Neural cell (in vitro differentiated cells): ENCODE results near the gene NOP56.

Source experiments
- EP300 ChIP-seq: fragments of 450-650 bp; conservative IDR thresholded peaks from 2 replicates; pipeline ENCODE4 v1.6.1; 2014; ENCODE audit warnings: antibody characterized with exemption, mild to moderate bottlenecking, moderate library complexity; ENCODE audit not compliant: poor library complexity, severe bottlenecking
- EZH2 ChIP-seq: fragments of 200-600, 300-800 bp; shearing (Covaris generic), sonication (generic); IDR thresholded peaks from 2 replicates; pipeline ENCODE4 v1.6.1; 2014; ENCODE audit warnings: antibody characterized with exemption, low read length, borderline replicate concordance, mild to moderate bottlenecking; ENCODE audit not compliant: insufficient read depth, poor library complexity, severe bottlenecking
- MXI1 ChIP-seq: fragments of 450-650 bp; conservative IDR thresholded peaks from 2 replicates; pipeline ENCODE4 v1.6.1; 2014; ENCODE audit warnings: antibody characterized with exemption, mild to moderate bottlenecking; ENCODE audit not compliant: poor library complexity, severe bottlenecking
- POLR2AphosphoS5 ChIP-seq: IDR thresholded peaks from 2 replicates; pipeline ENCODE4 v1.6.1; 2012
- TF ChIP-seq, protein P1 (sequence below): fragments of 450-650 bp; IDR thresholded peaks from 2 replicates; pipeline ENCODE4 v1.5.1; 2014; ENCODE audit warnings: antibody characterized with exemption, mild to moderate bottlenecking, moderate library complexity; ENCODE audit not compliant: poor library complexity, severe bottlenecking
- TF ChIP-seq, protein P2 (sequence below): IDR thresholded peaks from 2 replicates; pipeline ENCODE4 v1.6.1; 2012; ENCODE audit warnings: borderline replicate concordance

DNA sequence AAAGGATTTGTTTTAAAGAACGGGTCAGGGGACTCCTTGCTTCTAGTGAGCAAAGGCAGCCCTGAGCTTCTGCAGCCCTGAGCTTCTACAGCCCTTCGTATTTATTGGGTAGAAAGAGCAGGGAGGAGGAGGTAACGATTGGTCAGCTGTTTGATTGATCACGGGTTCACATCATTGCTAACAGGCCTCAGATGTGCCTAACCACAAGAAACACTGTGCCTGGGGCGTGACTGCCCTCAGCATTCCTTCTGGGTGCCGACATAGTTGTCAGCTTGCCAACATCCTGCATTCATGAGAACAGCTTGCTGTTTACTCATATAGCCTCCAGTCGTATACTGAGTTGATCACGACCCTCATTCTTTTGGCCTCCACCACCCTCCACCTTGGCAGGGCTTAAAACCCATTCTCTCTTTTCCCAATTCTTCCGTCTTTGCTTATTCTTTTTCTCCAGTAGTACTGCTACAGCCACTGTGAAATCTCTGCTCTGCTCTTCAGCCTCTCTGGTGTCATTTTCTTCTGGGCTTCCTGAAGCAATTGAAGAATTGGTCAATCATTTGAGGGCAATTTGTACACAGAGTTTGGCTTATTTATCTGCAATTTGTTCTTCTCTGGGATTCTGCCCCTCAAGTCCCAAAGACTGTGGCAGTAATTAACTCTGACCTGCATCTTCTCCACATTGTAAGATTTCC is 25.4 kb upstream of the NOP56 start:
- TF ChIP-seq, protein P1, sequence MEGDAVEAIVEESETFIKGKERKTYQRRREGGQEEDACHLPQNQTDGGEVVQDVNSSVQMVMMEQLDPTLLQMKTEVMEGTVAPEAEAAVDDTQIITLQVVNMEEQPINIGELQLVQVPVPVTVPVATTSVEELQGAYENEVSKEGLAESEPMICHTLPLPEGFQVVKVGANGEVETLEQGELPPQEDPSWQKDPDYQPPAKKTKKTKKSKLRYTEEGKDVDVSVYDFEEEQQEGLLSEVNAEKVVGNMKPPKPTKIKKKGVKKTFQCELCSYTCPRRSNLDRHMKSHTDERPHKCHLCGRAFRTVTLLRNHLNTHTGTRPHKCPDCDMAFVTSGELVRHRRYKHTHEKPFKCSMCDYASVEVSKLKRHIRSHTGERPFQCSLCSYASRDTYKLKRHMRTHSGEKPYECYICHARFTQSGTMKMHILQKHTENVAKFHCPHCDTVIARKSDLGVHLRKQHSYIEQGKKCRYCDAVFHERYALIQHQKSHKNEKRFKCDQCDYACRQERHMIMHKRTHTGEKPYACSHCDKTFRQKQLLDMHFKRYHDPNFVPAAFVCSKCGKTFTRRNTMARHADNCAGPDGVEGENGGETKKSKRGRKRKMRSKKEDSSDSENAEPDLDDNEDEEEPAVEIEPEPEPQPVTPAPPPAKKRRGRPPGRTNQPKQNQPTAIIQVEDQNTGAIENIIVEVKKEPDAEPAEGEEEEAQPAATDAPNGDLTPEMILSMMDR, result no peak
- TF ChIP-seq, protein P2, sequence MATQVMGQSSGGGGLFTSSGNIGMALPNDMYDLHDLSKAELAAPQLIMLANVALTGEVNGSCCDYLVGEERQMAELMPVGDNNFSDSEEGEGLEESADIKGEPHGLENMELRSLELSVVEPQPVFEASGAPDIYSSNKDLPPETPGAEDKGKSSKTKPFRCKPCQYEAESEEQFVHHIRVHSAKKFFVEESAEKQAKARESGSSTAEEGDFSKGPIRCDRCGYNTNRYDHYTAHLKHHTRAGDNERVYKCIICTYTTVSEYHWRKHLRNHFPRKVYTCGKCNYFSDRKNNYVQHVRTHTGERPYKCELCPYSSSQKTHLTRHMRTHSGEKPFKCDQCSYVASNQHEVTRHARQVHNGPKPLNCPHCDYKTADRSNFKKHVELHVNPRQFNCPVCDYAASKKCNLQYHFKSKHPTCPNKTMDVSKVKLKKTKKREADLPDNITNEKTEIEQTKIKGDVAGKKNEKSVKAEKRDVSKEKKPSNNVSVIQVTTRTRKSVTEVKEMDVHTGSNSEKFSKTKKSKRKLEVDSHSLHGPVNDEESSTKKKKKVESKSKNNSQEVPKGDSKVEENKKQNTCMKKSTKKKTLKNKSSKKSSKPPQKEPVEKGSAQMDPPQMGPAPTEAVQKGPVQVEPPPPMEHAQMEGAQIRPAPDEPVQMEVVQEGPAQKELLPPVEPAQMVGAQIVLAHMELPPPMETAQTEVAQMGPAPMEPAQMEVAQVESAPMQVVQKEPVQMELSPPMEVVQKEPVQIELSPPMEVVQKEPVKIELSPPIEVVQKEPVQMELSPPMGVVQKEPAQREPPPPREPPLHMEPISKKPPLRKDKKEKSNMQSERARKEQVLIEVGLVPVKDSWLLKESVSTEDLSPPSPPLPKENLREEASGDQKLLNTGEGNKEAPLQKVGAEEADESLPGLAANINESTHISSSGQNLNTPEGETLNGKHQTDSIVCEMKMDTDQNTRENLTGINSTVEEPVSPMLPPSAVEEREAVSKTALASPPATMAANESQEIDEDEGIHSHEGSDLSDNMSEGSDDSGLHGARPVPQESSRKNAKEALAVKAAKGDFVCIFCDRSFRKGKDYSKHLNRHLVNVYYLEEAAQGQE, result no peak
- no peak for TF ChIP-seq EZH2
- no peak for TF ChIP-seq EP300
- no peak for TF ChIP-seq POLR2AphosphoS5
- TF ChIP-seq MXI1, result no peak
